WERI-Rb-1 (cell line): ENCODE data around the gene GATC.
A peak's percentile ranks its signal among the peaks of the same experiment; 100 is the strongest.

Experiments
- DNase-seq: peaks from one replicate; pipeline ENCODE4 v3.0.0-alpha.2; 2020
- H3K27ac ChIP-seq: fragments of 250-450 bp; sonication (Bioruptor Pico); 2 replicates; pipeline ENCODE4 v1.5.1; 2020; ENCODE audit warnings: mild to moderate bottlenecking, moderate library complexity
- H3K27me3 ChIP-seq: fragments of 250-450 bp; sonication (Bioruptor Pico); 2 replicates; pipeline ENCODE4 v1.5.1; 2021; ENCODE audit warnings: mild to moderate bottlenecking, low read depth, moderate library complexity; ENCODE audit not compliant: insufficient read depth, severe bottlenecking
- H3K36me3 ChIP-seq: fragments of 250-450 bp; sonication (Bioruptor Pico); 2 replicates; pipeline ENCODE4 v1.5.1; 2020; ENCODE audit warnings: mild to moderate bottlenecking, moderate library complexity
- H3K4me3 ChIP-seq: 2 replicates; pipeline ENCODE4 v1.5.1; 2011; ENCODE audit warnings: low read depth, mild to moderate bottlenecking, control low read depth, low read length
- H3K9me3 ChIP-seq: fragments of 250-450 bp; sonication (Bioruptor Pico); 2 replicates; pipeline ENCODE4 v1.5.1; 2021; ENCODE audit warnings: mild to moderate bottlenecking, moderate library complexity; ENCODE audit not compliant: severe bottlenecking
- TF ChIP-seq, protein P1 (sequence below): IDR thresholded peaks from 2 replicates; pipeline ENCODE4 v1.5.1; 2011; ENCODE audit warnings: low read depth, mild to moderate bottlenecking, control low read depth, inconsistent platforms, low read length

GATC gene

GRCh38 chr12:120495731-120496412 is 49.6 kb downstream of the GATC start, which contains the start of gene DYNLL1:
DYNLL1 (plus strand) TSS chr12:120496113; CDS start chr12:120496422, 309 bp downstream.
- Histone ChIP-seq H3K4me3 (peak within 1 kb of the TSS; percentile 64), H3K27ac (peak within 1 kb of the TSS; percentile 70), H3K36me3 (peaks cover 42% of the 10 kb centered on the region), H3K9me3 (no peaks in the 10 kb centered on the region), H3K27me3 (no peaks in the 10 kb centered on the region)
- TF ChIP-seq, protein P1, sequence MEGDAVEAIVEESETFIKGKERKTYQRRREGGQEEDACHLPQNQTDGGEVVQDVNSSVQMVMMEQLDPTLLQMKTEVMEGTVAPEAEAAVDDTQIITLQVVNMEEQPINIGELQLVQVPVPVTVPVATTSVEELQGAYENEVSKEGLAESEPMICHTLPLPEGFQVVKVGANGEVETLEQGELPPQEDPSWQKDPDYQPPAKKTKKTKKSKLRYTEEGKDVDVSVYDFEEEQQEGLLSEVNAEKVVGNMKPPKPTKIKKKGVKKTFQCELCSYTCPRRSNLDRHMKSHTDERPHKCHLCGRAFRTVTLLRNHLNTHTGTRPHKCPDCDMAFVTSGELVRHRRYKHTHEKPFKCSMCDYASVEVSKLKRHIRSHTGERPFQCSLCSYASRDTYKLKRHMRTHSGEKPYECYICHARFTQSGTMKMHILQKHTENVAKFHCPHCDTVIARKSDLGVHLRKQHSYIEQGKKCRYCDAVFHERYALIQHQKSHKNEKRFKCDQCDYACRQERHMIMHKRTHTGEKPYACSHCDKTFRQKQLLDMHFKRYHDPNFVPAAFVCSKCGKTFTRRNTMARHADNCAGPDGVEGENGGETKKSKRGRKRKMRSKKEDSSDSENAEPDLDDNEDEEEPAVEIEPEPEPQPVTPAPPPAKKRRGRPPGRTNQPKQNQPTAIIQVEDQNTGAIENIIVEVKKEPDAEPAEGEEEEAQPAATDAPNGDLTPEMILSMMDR, result no peak
- peak; percentile 96 for DNase-seq

DNA sequence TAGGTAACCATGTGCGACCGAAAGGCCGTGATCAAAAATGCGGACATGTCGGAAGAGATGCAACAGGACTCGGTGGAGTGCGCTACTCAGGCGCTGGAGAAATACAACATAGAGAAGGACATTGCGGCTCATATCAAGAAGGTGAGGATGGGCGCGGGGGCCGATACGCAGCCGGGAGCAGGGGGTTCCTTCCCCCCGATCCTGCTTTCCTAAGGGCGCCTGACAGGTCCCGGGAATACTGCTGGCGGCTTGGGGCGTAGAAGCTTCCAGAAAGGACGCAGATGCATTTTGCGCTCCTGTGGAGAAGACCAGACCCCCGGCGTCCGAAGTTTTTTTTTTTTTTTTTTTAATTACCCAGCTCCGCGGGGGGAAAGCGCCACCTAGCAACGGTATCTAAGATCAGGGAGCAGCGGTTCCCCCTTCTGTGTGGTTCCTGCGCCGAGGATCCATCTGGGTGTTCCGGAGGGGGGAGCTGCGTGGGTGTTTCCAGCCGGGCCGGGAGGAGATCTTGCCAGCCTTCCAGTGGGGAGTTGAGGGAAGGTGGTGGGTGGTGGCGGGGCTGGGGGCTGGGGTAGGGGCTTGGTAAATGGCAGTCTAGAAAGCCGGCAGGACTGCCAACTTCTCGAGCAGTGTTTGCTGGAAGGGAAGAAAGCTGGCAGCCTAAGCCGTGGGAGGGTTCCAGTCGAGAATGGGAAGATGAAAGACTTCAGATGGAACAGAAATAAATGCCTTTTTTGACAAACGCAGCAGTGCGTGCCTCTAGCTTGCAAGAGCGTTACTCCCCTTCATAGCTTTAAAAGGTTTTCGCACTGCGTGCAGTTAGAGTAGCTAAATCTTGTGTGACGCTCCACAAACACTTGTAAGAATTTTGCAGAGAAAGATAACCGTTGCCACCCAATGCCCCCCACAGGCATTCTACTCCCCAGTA is 50.4 kb downstream of the GATC start:
- Histone ChIP-seq H3K9me3 (no peaks in the 10 kb centered on the region), H3K4me3 (peak overlapping the region; percentile 64), H3K27ac (peak overlapping the region; percentile 70), H3K36me3 (peaks cover 39% of the 10 kb centered on the region), H3K27me3 (no peaks in the 10 kb centered on the region)
- TF ChIP-seq, protein P1, result no peak
- peak; percentile 55 for DNase-seq

DNA sequence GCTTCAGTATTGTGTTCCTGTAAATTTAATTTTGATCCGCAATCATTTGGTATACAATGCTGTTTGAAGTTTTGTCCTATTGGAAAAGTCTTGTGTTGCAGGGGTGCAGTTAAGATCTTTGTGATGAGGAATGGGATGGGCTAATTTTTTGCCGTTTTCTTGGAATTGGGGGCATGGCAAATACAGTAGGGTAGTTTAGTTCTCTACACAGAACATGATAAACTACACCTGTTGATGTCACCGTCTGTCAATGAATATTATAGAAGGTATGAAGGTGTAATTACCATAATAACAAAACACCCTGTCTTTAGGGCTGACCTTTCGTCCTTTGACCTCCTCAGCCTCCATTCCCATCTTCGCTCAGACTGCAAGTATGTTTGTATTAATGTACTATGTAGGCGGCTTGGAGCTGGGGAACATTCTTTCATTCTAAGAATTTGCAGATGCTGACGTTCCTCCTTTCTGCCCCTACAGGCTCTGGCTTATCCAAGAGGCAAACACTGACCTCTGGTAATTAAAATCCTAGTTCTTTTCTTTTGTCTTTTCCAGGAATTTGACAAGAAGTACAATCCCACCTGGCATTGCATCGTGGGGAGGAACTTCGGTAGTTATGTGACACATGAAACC is 51.4 kb downstream of the GATC start:
- Histone ChIP-seq H3K4me3 (peak overlapping the region; percentile 64), H3K27ac (no peak overlapping the region)

DNA sequence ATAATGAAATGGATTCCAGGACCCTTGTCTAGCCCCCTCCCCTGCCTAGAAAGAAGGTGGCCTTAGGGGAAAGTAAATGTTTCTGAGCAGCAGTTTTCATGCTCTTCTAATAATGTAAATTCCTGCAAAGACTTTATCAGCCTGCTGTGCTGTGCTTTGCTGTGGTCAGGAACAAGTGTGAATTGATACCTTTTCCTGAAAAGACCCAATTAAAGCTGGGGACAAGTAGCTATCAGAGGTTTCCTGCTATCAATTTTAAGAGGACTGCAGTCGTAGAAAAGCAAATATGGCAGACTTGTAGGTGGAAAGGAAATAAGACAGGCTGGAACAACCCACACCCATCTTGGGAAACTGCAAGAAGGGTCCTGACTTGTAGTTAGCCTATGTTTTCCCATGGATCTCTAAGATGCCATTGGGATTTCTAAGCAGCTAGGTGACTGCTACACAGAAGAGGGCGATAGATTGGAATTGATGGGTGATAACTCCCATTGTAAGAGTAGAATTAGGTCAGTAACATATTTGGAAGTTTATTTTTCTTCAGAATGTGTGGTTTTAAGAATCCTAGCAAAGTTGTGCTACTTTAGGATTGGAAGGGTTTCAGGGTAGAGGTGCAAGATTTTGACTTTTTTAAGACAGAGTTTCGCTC is 52.7 kb downstream of the GATC start:
- DNase-seq, result no peak
- H3K27ac ChIP-seq, result no peak overlapping the region
- TF ChIP-seq, protein P1, result no peak

More for the DNA sequence above, 51.4 kb downstream of the GATC start:
- DNase-seq, result no peak
- TF ChIP-seq, protein P1, result no peak
- peaks cover 39% of the 10 kb centered on the region for H3K36me3 ChIP-seq
- H3K9me3 ChIP-seq, result no peaks in the 10 kb centered on the region
- H3K27me3 ChIP-seq, result no peaks in the 10 kb centered on the region

GRCh38 chr12:120500581-120500980 is 54.3 kb downstream of the GATC start:
- no peaks in the 10 kb centered on the region for H3K9me3 ChIP-seq
- no peak for DNase-seq
- H3K27me3 ChIP-seq, result no peaks in the 10 kb centered on the region
- TF ChIP-seq, protein P1, result no peak
- no peak overlapping the region for H3K4me3 ChIP-seq
- no peak overlapping the region for H3K27ac ChIP-seq
- peaks cover 62% of the 10 kb centered on the region for H3K36me3 ChIP-seq

More for the DNA sequence above, 52.7 kb downstream of the GATC start:
- H3K36me3 ChIP-seq, result peaks cover 51% of the 10 kb centered on the region
- no peaks in the 10 kb centered on the region for H3K9me3 ChIP-seq
- no peaks in the 10 kb centered on the region for H3K27me3 ChIP-seq
- no peak overlapping the region for H3K4me3 ChIP-seq
